Endothelial cell (in vitro differentiated cells): Measurements from ENCODE around the gene CNPY3. TPM values are rescaled to one million over a fixed set of nuclear protein-coding genes. Genes with fewer than 3 reads are reported as not detected.
A peak's percentile ranks its signal among the peaks of the same experiment; 100 is the strongest.

Experiments
- DNase-seq: peaks from one replicate; pipeline ENCODE4 v3.0.0; 2021; ENCODE audit warnings: low spot score
- H3K27ac Mint-ChIP-seq: one replicate; pipeline ENCODE4 v1.8.0; 2021; ENCODE audit warnings: mixed read lengths, inconsistent platforms; ENCODE audit not compliant: unreplicated experiment
- H3K27me3 Mint-ChIP-seq: one replicate; pipeline ENCODE4 v1.8.0; 2021; ENCODE audit warnings: mild to moderate bottlenecking, moderate library complexity, mixed read lengths, inconsistent platforms; ENCODE audit not compliant: unreplicated experiment
- H3K36me3 Mint-ChIP-seq: one replicate; pipeline ENCODE4 v1.8.0; 2021; ENCODE audit warnings: mild to moderate bottlenecking, low read depth, mixed read lengths, inconsistent platforms; ENCODE audit not compliant: unreplicated experiment
- H3K4me1 Mint-ChIP-seq: one replicate; pipeline ENCODE4 v1.8.0; 2021; ENCODE audit warnings: mild to moderate bottlenecking, mixed read lengths, inconsistent platforms; ENCODE audit not compliant: unreplicated experiment
- H3K4me3 Mint-ChIP-seq: one replicate; pipeline ENCODE4 v1.8.0; 2021; ENCODE audit warnings: mild to moderate bottlenecking, mixed read lengths, inconsistent platforms; ENCODE audit not compliant: unreplicated experiment
- H3K9me3 Mint-ChIP-seq: one replicate; pipeline ENCODE4 v1.8.0; 2021; ENCODE audit warnings: mixed read lengths, inconsistent platforms; ENCODE audit not compliant: unreplicated experiment
- CTCF ChIP-seq: fragments of 200-600 bp; sonication (generic); IDR thresholded peaks from one replicate; pipeline ENCODE4 v1.5.0; 2021; ENCODE audit warnings: antibody characterized with exemption; ENCODE audit not compliant: unreplicated experiment
- total RNA-seq: library from RNA; stranded (reverse); fragmentation: NEBNext Ultra II Directional; extraction: Animal tissue kit (Norgen Biotek cat#: 25700); gene quantifications from one replicate; pipeline ENCODE4 v1.2.1, GENCODE V29; 2021; ENCODE audit not compliant: unreplicated experiment

CNPY3 gene
- total RNA-seq, 1 donor from 2014 or later, result 106 TPM

- Mint-ChIP-seq H3K4me1 (peaks cover 5% of the 10 kb centered on the region), H3K27ac (no peak overlapping the region), H3K9me3 (no peaks in the 10 kb centered on the region), H3K36me3 (peaks cover 19% of the 10 kb centered on the region), H3K4me3 (no peak overlapping the region), H3K27me3 (peaks cover 10% of the 10 kb centered on the region)
- DNase-seq, result no peak
- TF ChIP-seq CTCF, result no peak
Observed at GRCh38 chr6:42963179-42963854, 34.0 kb downstream of the CNPY3 start.

GRCh38 chr6:42963855-42964605, 34.8 kb downstream of the CNPY3 start:
- no peak overlapping the region for H3K27ac Mint-ChIP-seq
- peak; percentile 62 for DNase-seq
- no peaks in the 10 kb centered on the region for H3K9me3 Mint-ChIP-seq
- H3K4me3 Mint-ChIP-seq, result no peak overlapping the region
- peaks cover 10% of the 10 kb centered on the region for H3K27me3 Mint-ChIP-seq
- peak; percentile 39 for TF ChIP-seq CTCF
- H3K4me1 Mint-ChIP-seq, result peaks cover 5% of the 10 kb centered on the region
- peaks cover 19% of the 10 kb centered on the region for H3K36me3 Mint-ChIP-seq

GRCh38 chr6:42966571-42966970, 37.3 kb downstream of the CNPY3 start:
- no peak for DNase-seq
- Mint-ChIP-seq H3K9me3 (no peaks in the 10 kb centered on the region), H3K4me1 (peaks cover 1% of the 10 kb centered on the region), H3K27me3 (peaks cover 10% of the 10 kb centered on the region), H3K4me3 (no peak overlapping the region), H3K27ac (no peak overlapping the region), H3K36me3 (peaks cover 19% of the 10 kb centered on the region)
- no peak for TF ChIP-seq CTCF

- H3K36me3 Mint-ChIP-seq, result peaks cover 13% of the 10 kb centered on the region
- H3K27me3 Mint-ChIP-seq, result peaks cover 6% of the 10 kb centered on the region
- H3K4me3 Mint-ChIP-seq, result no peak overlapping the region
- H3K27ac Mint-ChIP-seq, result no peak overlapping the region
- peaks cover 3% of the 10 kb centered on the region for H3K4me1 Mint-ChIP-seq
- TF ChIP-seq CTCF, result no peak
- DNase-seq, result no peak
- H3K9me3 Mint-ChIP-seq, result no peaks in the 10 kb centered on the region
Observed at GRCh38 chr6:42967228-42967627, 37.9 kb downstream of the CNPY3 start.

GRCh38 chr6:42968126-42968701, 38.9 kb downstream of the CNPY3 start:
- H3K4me3 Mint-ChIP-seq, result no peak overlapping the region
- H3K27ac Mint-ChIP-seq, result no peak overlapping the region
- TF ChIP-seq CTCF, result no peak
- H3K27me3 Mint-ChIP-seq, result peaks cover 5% of the 10 kb centered on the region
- peaks cover 7% of the 10 kb centered on the region for H3K36me3 Mint-ChIP-seq
- H3K4me1 Mint-ChIP-seq, result peaks cover 3% of the 10 kb centered on the region
- DNase-seq, result no peak
- no peaks in the 10 kb centered on the region for H3K9me3 Mint-ChIP-seq
